Colon (tissue), 2 donors: ENCODE data around the gene RFXANK.
"Not testable (repeated sequence)": the region's sequence is repeated elsewhere in the genome, so short reads cannot be mapped to it uniquely, and the experiment has no call there.

Experiments used
- FAIRE-seq: peaks from 2 replicates; lab custom pipeline; 2012; peaks lifted over from hg19 to GRCh38; lab: Jason Lieb, UNC
- donor health status: control.
- donor health status: control.

RFXANK gene

GRCh38 chr19:19170053-19170872, 21.8 kb upstream of the RFXANK start, which contains the start of gene MEF2B:
Gene MEF2B, minus strand, starts transcription at chr19:19170263. Its CDS starts 19,528 bp downstream, at chr19:19150735.
- FAIRE-seq = no peak

GRCh38 chr19:19170873-19171672, 21.0 kb upstream of the RFXANK start:
- FAIRE-seq = no peak

- no peak for FAIRE-seq
Observed at GRCh38 chr19:19171821-19172532, 20.1 kb upstream of the RFXANK start.

GRCh38 chr19:19173243-19173642, 18.8 kb upstream of the RFXANK start:
- not testable (repeated sequence) for FAIRE-seq

GRCh38 chr19:19176950-19177349, 15.1 kb upstream of the RFXANK start:
- FAIRE-seq = no peak

GRCh38 chr19:19179548-19180441, 12.3 kb upstream of the RFXANK start:
- no peak for FAIRE-seq

- FAIRE-seq = no peak
Observed at GRCh38 chr19:19181488-19181998, 10.5 kb upstream of the RFXANK start.

GRCh38 chr19:19185853-19186740, 6.0 kb upstream of the RFXANK start:
- FAIRE-seq = no peak

GRCh38 chr19:19186742-19187141, 5.3 kb upstream of the RFXANK start:
- no peak for FAIRE-seq

- FAIRE-seq = no peak
Observed at GRCh38 chr19:19191768-19192077, 335 bp upstream of the RFXANK start.

GRCh38 chr19:19192910-19193423, 909 bp downstream of the RFXANK start:
- FAIRE-seq = no peak

GRCh38 chr19:19193926-19194325, 1.9 kb downstream of the RFXANK start:
- FAIRE-seq = no peak

GRCh38 chr19:19201697-19202630, 9.9 kb downstream of the RFXANK start:
- no peak for FAIRE-seq

GRCh38 chr19:19202707-19203011, 10.6 kb downstream of the RFXANK start:
- FAIRE-seq = no peak

- peak; percentile 53 for FAIRE-seq
Observed at GRCh38 chr19:19203012-19203856, 11.2 kb downstream of the RFXANK start, which contains the start of gene NR2C2AP. Gene NR2C2AP, minus strand, starts transcription at chr19:19203414. Its CDS starts 354 bp downstream, at chr19:19203060.

- no peak for FAIRE-seq
Observed at GRCh38 chr19:19204181-19204580, 12.1 kb downstream of the RFXANK start.

GRCh38 chr19:19205416-19206410, 13.7 kb downstream of the RFXANK start:
- no peak for FAIRE-seq
